ENCODE data around the gene SYNGR2.
"Not testable (repeated sequence)": the region's sequence is repeated elsewhere in the genome, so short reads cannot be mapped to it uniquely, and the experiment has no call there.

Gene SYNGR2

GRCh38 chr17:78130437-78131101 lies 37.8 kb upstream of the SYNGR2 start, which contains the start of gene TMC8:
TSS of gene TMC8 (plus strand) at chr17:78130771. CDS start at chr17:78131589, 818 bp downstream.
- DNase-seq: peak; percentile 31

- no peak for DNase-seq
Measured at GRCh38 chr17:78131172-78132083, 37.0 kb upstream of the SYNGR2 start.

GRCh38 chr17:78132084-78132676 lies 36.2 kb upstream of the SYNGR2 start:
- DNase-seq: peak; percentile 27

- no peak for DNase-seq
Measured at GRCh38 chr17:78132767-78133178, 35.6 kb upstream of the SYNGR2 start.

- no peak for DNase-seq
Measured at GRCh38 chr17:78133179-78133951, 35.0 kb upstream of the SYNGR2 start.

DNA sequence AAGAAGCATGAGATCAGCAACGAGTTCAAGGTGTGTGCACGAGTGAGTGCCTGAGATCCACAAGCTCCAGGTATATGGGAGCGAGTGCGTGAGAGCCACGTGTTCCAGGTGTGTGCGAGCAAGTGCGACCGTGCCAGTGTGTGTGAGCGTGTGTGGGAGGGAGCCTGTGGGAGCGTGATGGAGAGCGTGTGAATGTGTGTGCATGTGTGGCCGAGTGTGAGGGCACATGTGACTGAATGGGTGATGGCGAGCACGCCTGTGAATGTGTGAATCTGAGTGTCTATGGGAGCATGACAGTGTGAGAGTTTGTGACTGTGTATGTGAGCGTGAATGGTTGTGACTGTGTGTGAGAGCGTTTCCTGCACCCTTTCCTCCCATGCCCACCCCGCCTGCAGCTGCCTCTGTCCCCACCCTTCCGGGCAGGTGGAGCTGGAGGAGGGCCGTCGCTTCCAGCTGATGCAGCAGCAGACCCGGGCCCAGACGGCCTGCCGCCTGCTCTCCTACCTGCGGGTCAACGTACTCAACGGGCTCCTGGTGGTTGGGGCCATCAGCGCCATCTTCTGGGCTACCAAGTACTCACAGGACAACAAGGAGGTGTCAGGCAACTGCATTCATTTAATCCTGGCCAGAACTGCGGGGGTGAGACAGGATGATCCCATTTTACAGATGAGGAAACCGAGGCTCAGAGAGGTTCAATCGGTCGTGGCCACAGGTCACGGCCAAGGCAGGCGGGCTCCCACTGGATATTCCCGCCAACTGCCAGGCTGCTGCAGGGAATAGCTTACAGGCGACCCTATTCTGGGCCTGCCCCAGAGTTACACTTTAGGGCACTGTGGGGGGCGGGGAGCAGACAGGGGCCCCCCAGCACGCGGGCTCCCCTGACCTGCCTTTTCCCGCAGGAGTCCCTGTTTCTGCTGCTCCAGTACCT lies 34.1 kb upstream of the SYNGR2 start:
- DNase-seq: peak; percentile 72

DNA sequence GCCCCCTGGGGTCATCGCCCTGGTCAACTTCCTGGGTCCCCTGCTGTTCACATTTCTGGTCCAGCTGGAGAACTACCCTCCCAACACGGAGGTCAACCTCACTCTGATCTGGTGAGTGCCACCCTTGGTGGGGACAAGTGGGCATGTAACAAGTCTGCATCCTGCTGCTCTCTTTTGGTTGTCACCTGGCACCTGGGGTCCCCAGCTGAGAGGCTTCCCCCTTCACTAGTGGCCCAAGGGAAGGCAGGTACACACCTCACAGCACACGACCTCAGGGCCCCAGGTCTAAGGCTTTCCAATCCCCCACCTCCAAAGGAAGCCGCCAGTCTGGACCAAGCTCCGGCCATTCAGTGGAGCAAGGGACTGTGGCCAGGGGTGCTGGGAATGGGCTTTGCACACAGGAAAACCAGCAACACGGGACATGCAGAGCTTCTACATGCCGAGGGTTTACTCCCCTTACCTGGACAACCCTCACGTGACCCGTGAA lies 33.4 kb upstream of the SYNGR2 start:
- no peak for DNase-seq

- DNase-seq: no peak
Measured at GRCh38 chr17:78135858-78136500, 32.4 kb upstream of the SYNGR2 start.

DNA sequence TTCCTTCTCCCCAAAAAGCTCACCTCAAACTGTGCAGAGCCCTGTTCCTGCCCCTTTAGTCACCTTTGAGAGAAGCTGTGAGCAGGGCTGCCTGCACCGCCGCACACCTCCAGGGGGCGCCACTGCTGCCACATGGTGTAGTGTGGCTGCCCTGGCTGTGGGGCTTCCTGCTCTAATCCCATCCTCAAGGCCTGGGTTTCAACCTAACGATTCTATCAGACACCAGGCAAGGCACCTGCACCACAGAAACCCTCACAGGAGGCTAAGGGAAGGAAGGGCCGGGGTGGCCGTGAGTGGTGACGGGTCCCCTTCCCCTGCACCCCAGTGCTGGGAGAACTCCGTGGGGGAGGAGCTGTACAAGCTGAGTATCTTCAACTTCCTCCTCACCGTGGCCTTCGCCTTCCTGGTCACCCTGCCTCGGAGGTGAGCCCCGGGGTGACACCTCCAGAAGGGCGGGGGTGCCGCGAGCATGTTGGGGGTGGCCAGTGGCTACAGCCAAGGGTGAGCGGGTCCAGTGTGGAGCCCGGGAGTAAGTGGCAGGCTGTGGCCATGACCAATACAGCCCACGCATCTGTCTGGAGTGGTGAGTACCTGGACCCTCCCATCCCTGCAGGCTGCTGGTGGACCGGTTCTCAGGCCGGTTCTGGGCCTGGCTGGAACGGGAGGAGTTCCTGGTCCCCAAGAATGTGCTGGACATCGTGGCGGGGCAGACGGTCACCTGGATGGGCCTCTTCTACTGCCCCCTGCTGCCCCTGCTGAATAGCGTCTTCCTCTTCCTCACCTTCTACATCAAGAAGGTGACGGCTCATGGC lies 30.8 kb upstream of the SYNGR2 start:
- DNase-seq: no peak

GRCh38 chr17:78138204-78139060 lies 29.9 kb upstream of the SYNGR2 start:
- no peak for DNase-seq

DNA sequence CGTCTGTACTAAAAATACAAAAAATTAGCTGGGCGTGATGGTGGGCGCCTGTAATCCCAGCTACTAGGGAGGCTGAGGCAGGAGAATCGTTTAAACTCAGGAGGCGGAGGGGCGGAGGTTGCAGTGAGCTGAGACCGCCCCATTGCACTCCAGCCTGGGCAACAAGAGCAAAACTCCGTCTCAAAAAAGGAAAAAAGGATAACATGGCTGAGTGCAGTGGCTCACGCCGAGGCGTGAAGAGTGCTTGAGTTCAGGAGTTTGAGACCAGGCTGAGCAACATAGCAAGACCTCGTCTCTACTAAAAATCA lies 28.6 kb upstream of the SYNGR2 start:
- not testable (repeated sequence) for DNase-seq

DNA sequence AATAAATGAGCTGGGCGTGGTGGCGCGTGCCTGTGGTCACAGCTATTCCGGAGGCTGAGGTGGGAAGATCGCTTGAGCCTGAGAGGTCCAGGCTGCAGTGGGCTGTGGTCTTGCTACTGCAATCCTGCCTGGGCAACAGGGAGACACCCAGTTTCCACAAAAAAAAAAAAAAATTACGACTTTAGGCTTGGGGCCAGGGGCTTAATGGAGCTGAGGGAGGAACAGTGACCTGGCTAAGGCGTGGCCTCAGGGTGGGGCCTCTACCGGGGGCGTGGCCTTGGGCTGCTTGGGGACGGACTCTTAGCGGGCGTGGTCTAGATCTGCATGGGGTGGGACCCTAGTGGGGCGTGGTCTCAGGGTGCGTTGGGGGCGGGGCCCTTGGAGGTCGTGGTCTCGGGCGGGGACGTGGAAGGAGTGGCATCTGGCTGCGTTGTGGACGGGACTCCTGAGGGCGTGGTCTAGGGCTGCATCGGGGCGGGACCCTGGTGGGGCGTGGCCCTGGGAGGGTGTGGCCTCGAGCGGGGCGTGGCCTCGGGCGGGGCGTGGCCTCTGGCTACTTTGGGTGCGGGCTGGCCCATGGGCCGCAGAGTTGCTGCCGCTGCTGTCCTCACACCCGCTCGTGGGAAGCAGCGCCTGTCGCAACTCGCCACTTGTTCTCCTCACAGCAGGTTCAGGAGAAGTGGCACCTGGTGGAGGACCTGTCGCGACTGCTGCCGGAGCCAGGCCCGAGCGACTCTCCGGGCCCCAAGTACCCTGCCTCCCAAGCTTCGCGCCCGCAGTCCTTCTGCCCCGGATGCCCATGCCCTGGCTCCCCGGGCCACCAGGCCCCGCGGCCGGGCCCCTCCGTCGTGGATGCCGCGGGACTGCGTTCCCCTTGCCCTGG lies 28.0 kb upstream of the SYNGR2 start:
- no peak for DNase-seq

GRCh38 chr17:78141437-78142118 lies 26.8 kb upstream of the SYNGR2 start:
- no peak for DNase-seq

DNA sequence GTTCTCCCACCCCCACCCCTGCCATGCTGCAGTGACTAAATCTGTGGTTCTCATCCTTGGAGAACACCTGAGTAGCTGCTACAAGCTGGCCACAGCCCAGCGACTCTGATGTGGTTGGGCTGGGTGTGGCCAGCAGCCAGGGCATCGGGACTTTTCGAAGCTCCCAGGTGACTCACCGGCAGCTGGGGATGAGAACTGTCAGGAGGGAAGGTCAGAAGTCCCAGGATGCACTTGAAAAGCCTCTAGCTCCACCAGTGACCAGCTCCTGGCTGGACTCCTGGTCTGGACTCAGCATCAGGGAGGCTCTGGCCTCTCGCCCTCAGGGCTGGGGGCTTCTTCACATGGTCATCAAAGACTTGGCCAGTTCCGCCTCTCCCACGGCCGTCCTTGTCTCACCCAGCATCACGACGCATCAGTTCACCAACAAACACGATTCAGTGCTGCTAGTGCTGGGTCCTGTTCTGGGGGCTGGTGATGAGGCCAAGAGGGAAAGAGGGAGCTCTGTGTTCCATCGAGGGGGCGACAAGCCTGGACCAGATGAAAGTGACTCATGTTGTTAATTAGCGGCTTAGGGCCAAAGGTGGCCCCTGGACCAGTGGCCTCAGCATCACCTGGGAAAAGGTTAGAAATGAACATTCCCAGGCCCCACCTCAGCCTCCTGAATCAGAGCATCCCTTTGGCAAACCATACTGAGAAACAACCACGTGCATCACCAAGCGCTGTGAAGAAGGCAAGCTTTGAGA lies 26.1 kb upstream of the SYNGR2 start:
- peak; percentile 50 for DNase-seq

DNA sequence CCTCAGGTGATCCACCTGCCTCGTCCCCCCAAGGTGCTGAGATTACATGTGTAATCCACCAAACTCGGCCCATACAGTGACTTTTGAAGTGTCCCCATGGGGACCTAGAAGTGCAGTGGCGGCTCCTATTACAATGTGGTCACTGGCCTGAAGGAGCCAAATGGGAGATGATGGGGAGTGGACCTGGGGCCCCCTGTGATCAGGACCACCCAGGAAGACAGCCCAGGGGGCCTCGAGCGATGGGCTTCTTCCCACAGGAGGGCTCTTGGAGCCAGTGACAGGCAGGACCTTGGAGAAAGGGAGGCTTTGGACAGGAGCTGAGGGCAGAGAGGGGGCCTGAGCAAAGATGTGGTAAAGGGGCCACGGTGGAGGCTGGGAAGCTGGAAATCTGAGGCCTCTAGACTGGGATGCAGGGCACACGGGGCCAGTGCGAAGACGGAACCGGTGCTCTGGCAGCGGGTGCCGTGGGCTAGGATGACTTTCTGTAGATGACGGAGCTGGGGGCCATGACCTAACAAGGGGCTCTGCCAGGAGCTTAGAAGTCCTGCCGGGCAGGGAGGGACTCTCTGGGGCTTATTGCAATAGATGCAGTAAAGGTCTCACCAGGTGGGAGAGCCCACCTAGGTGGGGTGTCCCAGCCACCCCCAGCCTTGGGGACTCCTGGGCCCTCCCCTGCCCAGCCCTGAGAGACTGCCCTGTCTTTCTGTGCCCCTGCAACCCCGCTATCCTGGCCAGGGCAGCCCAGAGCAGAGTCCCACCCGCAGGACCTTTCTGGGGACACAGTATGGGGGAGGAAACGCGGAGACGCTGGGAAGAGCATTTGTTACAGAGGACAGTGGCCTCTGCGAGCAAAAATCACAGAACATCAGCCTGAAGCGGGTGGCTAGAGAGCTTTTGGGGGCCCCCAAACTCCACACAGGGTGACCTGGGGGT lies 24.9 kb upstream of the SYNGR2 start:
- no peak for DNase-seq
